Spinal cord (tissue), 4 donors: ENCODE measurements around the gene CNR1. TPM values are rescaled to one million over a fixed set of nuclear protein-coding genes. Genes with fewer than 3 reads are reported as not detected.

Experiments
- polyA plus RNA-seq, 2 donors: library from polyadenylated mRNA; unstranded; fragments of 120-200 nt; gene quantifications; one replicate each; pipeline ENCODE4 v1.2.1, GENCODE V29; 2013; ENCODE audit not compliant: insufficient read length in 2 of 2
- total RNA-seq, 2 donors: library from RNA; depleted of rRNA in 1 of 2; stranded (reverse); fragments of 120-200 nt in 1 of 2; fragments of >200 nt in 1 of 2; gene quantifications; one replicate each; pipeline versions ENCODE4 v1.2.3 to v1.2.4, GENCODE V29; 2013 to 2014

CNR1 gene
- total and polyA plus RNA-seq, 4 donors, result 25.6 to 78.6 (median 61.7) TPM

Other genes with a start within 250 kb of the CNR1 start
- gene SPACA1, start 118.5 kb downstream of the CNR1 start, total RNA-seq, result not detected
- gene SPACA1, start 118.5 kb downstream of the CNR1 start, polyA plus RNA-seq, result not detected